Measurements from ENCODE around the gene IPO9. TPM values are rescaled to one million over a fixed set of nuclear protein-coding genes. Genes with fewer than 3 reads are reported as not detected.

IPO9 gene
- total RNA-seq, 2 donors from 2014 or later: 11.7 to 12.2 TPM

DNA sequence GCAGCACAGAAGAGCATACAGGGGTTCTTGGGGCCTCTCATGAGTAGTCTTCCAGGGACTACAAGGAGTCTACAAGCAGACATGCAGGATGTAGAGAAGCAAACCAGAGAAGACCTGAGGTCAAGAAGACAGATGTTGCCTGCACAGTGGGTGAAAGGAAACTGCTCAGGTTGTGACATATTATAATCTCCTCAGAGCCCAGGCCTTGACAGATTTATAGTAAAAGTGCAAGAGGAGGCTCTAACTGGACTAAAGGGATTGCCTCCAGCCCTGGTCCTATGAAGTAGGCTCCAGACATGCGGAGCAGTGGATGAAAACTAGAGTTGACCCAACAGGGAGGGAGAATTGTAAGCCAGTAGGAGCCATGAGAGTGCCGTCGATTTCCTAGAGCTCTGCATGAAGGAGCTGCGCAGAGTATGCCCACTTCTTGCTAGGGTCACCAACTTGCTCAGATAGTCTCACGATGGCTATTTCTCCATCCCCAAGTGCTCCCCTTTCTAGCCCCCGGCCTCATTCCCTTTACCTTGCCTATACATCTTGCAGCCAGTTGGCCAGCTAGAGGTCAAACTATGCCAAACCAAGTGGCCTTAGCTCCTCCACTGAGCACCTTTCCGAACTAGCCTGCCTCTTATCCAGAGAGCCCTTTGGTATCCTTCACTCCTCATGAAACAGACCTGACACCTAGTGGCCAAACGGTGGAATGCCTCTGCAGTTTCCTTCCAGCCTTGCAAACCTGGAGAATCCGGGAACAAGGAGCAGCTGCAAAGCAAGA lies 36.2 kb upstream of the IPO9 start:
- Histone ChIP-seq H3K27ac (peak overlapping the region in 1 of 4 donors; percentile 18), H3K36me3 (replicated peaks in 1 of 2; ENCODE audit: insufficient read depth in 1 of 2, low read depth in 2 of 2) (peaks cover 0 to 1% of the 10 kb centered on the region in 2 donors), H3K4me3 (no peak overlapping the region), H3K9me3 (no peaks in the 10 kb centered on the region), H3K4me1 (peaks cover 8% of the 10 kb centered on the region), H3K27me3 (no peaks in the 10 kb centered on the region)
- intact Hi-C loops (cut with DNase I): loop anchor here (2.0 kb wide), 1 partner anchor 84 kb away; no protein-coding TSS in a partner anchor
- DNase-seq (peak; percentile 79 to 84 (median 83)), ATAC-seq (peak; percentile 93)
- TF ChIP-seq POLR2A (IDR thresholded peaks at IDR 0.05): no peak
- TF ChIP-seq, protein P1, sequence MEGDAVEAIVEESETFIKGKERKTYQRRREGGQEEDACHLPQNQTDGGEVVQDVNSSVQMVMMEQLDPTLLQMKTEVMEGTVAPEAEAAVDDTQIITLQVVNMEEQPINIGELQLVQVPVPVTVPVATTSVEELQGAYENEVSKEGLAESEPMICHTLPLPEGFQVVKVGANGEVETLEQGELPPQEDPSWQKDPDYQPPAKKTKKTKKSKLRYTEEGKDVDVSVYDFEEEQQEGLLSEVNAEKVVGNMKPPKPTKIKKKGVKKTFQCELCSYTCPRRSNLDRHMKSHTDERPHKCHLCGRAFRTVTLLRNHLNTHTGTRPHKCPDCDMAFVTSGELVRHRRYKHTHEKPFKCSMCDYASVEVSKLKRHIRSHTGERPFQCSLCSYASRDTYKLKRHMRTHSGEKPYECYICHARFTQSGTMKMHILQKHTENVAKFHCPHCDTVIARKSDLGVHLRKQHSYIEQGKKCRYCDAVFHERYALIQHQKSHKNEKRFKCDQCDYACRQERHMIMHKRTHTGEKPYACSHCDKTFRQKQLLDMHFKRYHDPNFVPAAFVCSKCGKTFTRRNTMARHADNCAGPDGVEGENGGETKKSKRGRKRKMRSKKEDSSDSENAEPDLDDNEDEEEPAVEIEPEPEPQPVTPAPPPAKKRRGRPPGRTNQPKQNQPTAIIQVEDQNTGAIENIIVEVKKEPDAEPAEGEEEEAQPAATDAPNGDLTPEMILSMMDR (IDR thresholded peaks at IDR 0.05): peak; percentile 86 to 98 (median 96)
- 54 to 55% methylated on average over 9 of the region's 9 CpGs for WGBS, 2 donors

DNA sequence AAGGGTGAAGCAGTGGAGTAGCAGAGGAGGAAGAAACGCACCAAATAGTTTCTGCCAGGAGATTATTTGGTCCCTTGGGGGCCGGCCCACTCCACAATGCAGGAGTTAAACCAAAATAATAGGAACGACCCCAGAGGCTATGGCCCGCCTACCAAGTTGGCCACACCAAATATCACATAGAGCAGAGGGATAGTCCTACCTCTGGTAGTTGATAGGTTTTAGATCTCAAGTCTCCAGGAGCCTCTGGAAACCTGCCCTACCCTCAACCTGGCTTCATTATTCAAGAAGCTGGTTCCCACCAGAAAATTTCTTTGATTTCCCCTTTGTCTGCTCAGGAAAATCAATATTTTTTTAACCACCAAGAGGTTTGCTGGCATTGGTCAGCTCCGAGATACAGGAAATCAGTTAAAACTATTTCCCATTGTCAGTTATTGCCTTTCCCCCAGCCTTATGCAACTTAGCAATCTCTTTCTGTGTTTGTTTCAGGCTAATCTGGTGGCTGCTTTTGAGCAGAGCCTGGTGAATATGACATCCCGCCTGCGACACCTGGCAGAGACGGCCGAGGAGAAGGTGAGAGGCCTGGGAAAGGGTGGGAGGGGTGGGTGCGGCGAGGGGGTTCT lies 35.5 kb upstream of the IPO9 start:
- TF ChIP-seq POLR2A (IDR thresholded peaks at IDR 0.05): no peak
- TF ChIP-seq, protein P1 (IDR thresholded peaks at IDR 0.05): no peak
- Histone ChIP-seq H3K9me3 (no peaks in the 10 kb centered on the region), H3K4me3 (no peak overlapping the region), H3K36me3 (replicated peaks in 1 of 2; ENCODE audit: insufficient read depth in 1 of 2, low read depth in 2 of 2) (peaks cover 0 to 1% of the 10 kb centered on the region in 2 donors), H3K4me1 (peaks cover 8% of the 10 kb centered on the region), H3K27me3 (no peaks in the 10 kb centered on the region), H3K27ac (no peak overlapping the region)
- WGBS, 2 donors: 56% methylated on average over 10 to 11 of the region's 11 CpGs
- intact Hi-C loops (cut with DNase I): loop anchor here (2.0 kb wide), 1 partner anchor 85 kb away; no protein-coding TSS in a partner anchor
- DNase-seq (no peak), ATAC-seq (no peak)

DNA sequence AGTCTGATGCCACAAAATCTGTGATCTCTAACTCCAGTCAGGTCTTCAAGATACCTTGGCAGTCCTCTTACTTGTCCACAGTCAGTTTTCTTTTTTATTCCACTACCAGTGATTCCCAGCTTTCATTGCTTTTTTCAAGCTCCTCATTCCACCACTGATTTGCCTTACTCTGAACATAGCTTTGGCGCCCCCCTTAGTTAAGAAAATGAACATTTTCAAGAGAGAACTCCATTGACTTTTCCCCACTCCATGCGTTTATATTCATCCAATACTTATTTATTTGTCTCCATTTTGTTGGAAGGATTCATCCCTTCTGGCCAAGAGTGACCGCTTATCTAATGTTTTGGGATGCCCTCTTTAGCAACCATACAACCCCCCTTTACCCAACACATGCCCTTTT lies 33.9 kb upstream of the IPO9 start:
- no peak for ATAC-seq
- H3K4me3 ChIP-seq: no peak overlapping the region
- 56 to 64% methylated on average over 3 of the region's 3 CpGs for WGBS, 2 donors

DNA sequence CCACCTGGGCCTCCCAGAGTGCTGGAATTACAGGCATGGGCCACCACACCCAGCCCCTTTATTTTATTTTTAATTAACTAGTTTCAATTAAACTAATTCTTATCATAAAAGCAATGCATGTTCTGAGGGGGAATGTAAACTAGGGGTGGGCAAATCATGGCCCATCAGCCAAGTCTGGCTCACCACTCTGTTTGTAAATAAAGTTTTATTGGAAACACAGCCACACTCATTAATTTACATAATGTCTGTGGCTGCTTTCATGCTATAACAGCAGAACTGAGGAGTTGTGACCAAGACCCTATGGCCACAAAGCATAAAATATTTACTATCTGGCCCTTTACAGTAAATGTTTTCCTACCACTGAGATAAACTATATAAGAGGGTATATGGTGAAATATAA lies 28.7 kb upstream of the IPO9 start:
- DNase-seq (no peak), ATAC-seq (no peak)
- Histone ChIP-seq H3K9me3 (no peaks in the 10 kb centered on the region), H3K4me1 (no peaks in the 10 kb centered on the region), H3K27me3 (no peaks in the 10 kb centered on the region), H3K36me3 (replicated peaks in 1 of 2; ENCODE audit: insufficient read depth in 1 of 2, low read depth in 2 of 2) (no peaks in the 10 kb centered on the region), H3K4me3 (no peak overlapping the region), H3K27ac (no peak overlapping the region)
- intact Hi-C loops (cut with DNase I): no loop called here
- TF ChIP-seq POLR2A (IDR thresholded peaks at IDR 0.05): no peak
- TF ChIP-seq, protein P1 (IDR thresholded peaks at IDR 0.05): no peak

More for the DNA sequence above, 33.9 kb upstream of the IPO9 start:
- H3K4me1 ChIP-seq: peaks cover 3% of the 10 kb centered on the region
- TF ChIP-seq, protein P1 (IDR thresholded peaks at IDR 0.05): peak in 3 of 7 experiments; percentile 12 to 34 (median 27)
- TF ChIP-seq POLR2A (IDR thresholded peaks at IDR 0.05): no peak
- H3K27me3 ChIP-seq: no peaks in the 10 kb centered on the region
- no peak overlapping the region for H3K27ac ChIP-seq
- no peak for DNase-seq
- H3K36me3 ChIP-seq (replicated peaks in 1 of 2; ENCODE audit: insufficient read depth in 1 of 2, low read depth in 2 of 2): no peaks in the 10 kb centered on the region
- intact Hi-C loops (cut with DNase I): no loop called here
- H3K9me3 ChIP-seq: no peaks in the 10 kb centered on the region
